NOMO-1 treated with dmso at 0.1 percent for 144 hours (cell line): ENCODE measurements around the gene LAMC1.
"Not testable (repeated sequence)": the region's sequence is repeated elsewhere in the genome, so short reads cannot be mapped to it uniquely, and the experiment has no call there.

Experiments used
- DNase-seq: peaks from one replicate; lab custom pipeline; 2025; ENCODE audit not compliant: unreplicated experiment; lab: John Stamatoyannopoulos, UW

Gene LAMC1

DNA sequence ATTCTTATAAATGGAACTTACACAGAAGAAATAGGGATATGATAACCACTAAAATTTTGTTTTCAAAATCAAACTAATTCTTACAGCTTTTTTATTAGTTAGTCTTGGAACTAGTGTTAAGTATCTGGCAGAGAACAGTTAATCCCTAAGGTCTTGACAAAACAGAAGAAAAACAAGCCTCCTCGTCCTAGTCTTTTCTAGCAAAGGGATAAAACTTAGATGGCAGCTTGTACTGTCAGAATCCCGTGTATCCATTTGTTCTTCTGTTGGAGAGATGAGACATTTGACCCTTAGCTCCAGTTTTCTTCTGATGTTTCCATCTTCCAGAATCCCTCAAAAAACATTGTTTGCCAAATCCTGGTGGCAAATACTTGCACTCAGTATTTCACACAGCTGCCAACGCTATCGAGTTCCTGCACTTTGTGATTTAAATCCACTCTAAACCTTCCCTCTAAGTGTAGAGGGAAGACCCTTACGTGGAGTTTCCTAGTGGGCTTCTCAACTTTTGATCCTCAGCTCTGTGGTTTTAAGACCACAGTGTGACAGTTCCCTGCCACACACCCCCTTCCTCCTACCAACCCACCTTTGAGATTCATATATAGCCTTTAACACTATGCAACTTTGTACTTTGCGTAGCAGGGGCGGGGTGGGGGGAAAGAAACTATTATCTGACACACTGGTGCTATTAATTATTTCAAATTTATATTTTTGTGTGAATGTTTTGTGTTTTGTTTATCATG lies 120.5 kb downstream of the LAMC1 start:
- DNase-seq = no peak

DNA sequence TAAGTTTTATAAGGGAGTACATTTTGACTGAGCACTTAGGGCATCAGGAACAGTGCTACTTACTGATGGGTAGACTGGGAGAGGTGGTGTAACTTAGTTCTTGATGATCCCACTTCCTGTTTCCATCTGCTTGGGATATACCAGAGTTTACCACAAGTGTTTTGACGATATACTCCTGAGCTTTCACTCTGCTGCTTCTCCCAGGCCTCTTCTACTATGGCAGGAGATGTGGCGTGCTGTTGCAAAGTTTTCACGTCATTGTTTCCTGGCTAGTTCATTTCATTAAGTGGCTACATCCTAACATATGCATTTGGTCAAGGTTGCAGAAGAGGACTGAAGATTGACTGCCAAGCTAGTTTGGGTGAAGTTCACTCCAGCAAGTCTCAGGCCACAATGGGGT lies 121.5 kb downstream of the LAMC1 start:
- DNase-seq = no peak

DNA sequence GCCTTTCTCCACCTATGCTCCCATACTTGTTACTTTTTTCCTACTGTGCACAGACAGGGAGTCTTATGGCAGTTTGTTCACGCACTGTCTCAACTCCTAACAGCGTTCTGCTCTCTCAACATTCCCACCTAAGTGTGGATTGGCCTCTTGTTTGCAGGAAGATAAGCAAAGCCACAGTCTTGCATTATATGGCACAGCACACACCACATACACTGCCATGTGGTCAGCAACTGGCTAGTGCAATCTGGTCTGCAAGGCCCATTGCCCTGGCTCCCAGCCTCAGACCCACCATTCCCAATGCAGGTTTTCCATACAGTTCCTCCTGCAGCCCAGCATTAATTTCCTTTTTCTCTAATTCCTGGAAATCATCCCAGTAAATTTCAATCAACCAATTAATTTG lies 124.5 kb downstream of the LAMC1 start:
- DNase-seq = no peak

DNA sequence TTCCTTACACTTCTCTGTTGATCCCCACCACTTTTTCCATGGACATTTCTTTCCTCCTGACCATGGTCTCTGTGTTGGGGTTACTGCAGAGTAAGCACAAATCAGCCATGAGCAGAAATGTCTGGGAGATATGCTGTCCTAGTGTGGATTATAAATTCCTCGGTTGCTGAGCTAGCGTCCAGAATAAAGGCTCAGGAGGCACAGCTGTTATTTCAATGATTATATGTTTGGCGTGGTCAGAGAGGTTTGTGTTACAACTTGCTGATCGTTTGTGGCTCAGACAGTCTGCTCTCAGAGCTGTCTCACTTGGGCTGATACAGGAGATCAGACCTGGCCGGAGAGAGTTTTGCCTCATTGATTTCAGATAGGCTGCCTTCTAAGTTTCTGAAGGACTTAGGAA lies 125.4 kb downstream of the LAMC1 start:
- DNase-seq = no peak

DNA sequence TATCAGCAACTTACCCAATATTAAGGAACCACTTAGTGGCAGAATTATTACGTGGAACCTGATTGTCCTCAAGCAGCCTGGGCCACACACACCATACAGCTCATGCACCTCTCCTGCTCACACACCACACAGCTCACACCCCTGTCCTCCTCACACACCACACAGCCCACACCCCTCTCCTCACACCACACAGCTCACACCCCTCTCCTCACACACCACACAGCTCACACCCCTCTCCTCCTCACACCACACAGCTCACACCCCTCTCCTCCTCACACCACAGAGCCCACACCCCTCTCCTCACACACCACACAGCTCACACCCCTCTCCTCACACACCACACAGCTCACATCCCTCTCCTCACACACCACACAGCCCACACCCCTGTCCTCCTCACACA lies 126.1 kb downstream of the LAMC1 start:
- no peak for DNase-seq

DNA sequence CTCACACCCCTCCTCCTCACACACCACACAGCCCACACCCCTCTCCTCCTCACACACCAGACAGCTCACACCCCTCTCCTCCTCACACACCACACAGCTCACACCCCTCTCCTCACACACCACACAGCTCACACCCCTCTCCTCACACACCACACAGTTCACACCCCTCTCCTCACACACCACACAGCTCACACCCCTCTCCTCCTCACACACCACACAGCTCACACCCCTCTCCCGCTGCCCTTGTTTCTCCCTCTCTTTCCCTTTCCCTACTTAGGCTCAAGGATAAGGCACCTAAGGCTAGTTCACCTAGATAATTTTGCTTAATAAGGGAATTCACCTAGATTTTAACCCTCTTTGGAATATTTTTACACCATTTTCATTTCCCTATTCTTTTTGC lies 126.8 kb downstream of the LAMC1 start:
- DNase-seq = not testable (repeated sequence)

DNA sequence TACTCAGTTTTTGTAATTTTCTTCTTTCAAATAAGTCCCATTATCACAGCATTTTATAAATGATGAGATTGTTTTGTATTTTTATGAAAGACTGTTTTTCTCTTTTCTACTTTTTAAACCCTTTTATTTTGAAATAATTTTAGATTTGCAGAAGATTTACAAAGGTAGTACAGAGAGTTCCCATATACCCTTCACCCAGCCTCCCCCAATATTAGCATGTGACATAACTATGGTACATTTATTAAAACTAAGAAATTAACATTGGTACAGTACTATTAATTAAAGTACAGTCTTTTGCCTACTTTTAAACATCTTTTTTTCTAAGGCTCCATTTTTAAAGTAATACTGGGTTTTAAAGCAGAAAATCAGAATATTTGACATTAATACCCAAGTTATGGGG lies 127.2 kb downstream of the LAMC1 start:
- DNase-seq = no peak

DNA sequence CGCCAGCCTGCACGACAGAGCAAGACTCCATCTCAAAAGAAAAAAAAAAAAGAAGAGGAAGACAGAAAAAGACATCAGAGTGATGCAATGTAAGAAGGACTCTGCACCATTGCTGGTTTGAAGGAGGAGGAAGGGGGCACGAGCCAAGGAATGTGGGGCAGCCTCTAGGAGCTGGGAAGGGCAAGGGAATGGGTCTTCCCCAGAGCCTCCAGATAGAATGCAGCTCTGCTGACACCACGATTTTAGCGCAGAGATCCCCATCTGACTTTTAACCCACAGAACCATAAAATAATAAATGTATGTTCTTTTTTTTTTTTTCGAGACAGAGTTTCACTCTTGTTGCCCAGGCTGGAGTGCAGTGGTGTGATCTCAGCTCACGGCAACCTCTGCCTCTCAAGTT lies 129.0 kb downstream of the LAMC1 start:
- DNase-seq = no peak

DNA sequence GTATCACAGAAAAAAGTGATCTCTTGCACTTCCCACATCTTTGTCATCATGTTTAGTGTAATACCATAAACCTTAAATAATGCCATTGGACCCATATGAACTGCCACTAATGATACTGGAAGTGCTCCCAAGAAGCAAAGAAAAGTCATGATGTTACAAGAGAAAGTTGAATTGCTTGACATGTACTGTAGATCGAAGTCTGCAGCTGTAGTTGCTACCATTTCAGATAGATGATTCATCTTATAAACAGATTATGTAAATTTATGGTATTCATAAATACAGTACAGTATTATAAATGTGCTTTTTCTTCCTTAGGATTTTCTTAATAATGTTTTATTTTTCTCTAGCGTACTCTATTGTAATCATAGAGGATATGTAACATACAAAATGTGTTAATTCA lies 132.7 kb downstream of the LAMC1 start:
- no peak for DNase-seq

DNA sequence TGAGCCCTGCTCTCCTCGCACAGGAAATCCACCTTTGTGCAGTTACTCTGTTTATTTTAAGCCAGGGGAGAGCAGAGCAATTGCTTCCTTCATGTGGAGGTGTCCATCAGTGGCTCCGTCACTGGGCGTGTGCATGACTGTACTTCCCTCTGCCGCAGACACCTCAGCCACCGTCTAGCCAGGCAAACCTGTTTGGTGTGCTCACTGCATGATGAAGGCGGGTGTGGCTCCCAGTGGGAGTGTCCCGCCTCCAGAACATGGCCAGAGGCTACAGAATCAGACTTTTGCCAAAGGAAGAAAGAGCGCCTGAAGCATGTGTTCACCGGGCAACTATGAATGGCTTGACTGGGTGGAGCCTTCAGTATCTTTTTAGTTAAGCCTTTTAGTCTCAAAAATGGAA lies 136.7 kb downstream of the LAMC1 start:
- no peak for DNase-seq

DNA sequence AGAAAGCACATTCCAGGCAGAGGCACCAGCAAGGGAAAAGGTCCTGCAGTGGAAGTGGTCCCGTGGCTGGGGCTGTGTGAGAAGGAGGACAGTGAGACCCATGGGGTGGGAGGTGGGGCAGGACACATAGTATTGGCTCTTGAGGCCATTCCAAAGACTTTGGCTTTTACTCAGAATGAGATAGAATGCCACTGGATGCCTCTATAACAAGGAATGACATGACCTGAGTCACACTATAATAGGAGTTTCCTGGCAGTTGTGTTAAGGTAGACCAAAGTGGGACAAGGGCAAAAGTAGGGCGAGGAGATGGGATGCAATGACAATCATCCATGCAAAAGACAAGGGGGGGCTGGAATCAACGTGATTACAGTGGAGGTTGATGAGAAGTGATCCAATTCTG lies 138.2 kb downstream of the LAMC1 start:
- no peak for DNase-seq

DNA sequence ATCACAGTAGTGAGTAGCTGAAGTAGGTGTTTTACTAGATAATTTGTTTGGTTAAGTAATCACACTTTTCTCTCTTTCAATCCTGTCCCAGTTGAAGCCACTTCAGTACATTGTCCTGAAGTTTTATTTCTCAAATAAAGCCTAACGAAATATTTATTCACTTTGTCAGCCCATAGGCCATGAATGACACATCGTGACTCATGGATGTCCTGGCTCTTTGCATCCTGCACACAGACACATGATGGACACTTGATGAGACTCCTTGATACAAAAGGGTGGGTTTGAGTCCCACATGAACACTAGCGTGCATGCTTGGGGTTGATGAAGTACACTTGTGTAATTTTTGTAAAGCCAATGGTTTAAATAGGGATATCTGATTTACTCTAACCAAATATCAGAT lies 140.1 kb downstream of the LAMC1 start:
- no peak for DNase-seq

DNA sequence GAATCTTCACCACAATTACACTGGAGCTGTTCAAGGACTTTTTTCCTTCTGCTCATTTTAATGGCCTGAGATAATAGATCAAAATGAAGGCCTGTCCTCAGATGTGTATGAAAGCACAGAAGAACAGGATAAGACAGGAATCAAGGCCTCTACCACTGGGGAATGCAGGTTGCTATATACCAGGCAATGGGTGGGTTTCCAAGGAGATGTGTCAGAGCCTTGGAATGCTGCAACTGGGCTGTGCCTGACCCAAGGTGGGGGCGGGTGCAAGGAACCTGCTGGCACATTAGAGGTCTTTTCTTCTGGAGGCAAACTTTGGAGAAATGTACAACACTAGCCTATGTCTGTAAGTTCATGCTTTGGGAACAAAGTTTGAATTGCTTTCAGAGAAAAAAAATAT lies 141.1 kb downstream of the LAMC1 start:
- DNase-seq = no peak

DNA sequence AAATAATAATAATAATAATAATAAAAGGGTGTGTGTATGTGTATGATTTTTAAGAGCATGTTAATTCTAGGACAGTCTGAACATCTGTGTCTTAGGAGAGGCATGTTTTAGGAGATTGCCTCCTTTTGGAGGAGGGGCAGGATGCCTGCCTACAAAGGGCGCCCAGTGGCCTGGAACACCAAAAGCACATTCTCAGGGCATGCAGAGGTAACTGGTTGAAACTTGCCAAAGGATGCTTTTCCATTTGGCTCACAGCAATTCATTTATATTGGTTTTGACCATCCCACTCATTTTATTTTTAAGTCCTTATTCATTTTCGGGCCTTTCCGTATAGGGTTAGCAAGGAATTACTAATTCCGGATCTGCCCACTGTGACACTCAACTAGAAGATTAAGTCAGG lies 141.7 kb downstream of the LAMC1 start:
- no peak for DNase-seq

DNA sequence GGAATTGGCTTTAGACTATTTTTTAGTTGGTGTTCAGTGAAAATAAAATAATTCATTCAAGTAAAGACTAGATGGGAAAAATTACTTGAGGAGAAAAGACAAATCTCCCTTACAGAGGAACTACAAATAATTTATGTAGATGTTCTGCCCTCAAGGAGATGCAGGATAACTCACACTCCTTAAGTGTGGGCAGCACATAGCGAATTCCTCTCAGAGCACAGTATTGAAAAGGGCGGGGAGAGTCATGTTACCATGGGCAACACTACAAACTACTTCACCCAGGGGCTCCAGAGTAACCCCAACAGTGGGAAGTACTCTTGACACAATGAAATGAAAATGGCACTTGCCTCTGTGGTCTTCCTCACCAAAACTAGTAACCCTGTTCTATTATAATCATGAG lies 142.2 kb downstream of the LAMC1 start:
- DNase-seq = no peak

DNA sequence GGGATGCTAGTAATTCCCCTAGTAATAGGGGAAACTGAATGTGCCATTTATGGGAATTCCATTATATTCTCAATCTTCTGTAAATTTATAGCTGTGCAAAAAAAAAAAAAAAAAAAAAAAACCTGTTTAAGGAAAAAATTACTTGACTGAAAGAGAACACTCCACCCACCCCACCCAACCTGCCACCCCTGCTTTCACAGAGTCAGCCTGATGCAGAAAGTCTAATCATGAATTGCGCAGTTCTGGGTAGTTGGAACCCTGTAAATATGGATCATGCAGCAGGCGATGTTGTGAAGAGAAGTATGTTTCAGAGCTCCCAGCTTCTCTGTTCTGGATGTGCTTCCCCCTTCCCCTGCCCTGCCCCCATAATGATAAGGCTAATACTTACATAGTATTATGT lies 143.2 kb downstream of the LAMC1 start:
- no peak for DNase-seq

DNA sequence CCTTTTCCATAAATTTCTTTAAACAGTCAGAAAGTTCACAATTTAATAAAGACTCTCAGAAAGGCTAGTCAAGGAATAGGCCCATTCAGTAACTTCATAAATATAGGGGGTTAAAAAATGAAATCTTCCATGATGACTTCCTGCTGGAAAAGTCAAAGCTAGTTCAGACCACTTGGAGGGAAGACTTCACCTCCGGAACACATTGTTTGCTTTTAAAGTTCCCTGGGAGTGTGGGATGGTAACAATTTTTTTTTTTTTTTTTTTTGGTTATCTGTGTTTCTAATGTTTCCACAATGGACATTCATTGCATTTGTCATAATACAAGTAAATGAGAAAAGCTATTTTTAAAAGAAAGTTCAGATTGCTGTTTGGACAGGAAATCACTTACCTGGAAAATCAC lies 144.5 kb downstream of the LAMC1 start:
- no peak for DNase-seq

DNA sequence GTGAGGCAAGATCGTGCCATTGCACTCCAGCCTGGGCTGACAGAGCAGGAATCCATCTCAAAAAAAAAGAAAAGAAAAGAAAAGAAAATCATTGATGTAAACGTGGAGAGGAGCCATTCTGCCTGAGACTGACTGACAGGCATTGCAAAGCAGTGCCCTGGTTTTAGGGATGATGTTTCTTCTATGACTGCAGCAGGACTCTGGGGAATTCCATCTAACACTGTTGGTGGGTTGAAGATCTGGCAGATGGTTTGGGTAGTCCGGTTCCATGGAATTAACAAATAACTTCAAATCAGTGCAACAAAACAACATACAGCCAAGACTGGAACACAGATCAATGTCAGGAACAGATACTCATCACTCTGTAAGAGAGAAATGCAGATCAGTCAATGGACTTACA lies 145.1 kb downstream of the LAMC1 start:
- no peak for DNase-seq

DNA sequence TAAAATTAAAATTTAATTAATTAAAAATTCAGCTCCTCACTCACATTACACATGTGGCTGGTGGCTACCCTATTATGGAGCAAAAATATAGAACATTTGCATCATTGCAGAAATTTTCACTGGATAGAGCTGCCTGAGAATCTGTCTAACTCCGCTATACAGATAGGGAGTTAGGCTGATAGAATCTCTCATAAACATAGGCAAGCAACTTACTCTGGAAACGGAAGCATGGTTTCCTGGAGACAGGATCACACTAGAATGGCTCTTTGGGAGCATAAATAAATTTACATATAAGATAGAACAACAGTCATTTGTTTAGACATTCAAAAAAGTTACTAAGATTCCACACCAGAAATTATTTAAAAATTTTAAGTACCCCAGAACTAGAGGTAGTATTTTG lies 150.6 kb downstream of the LAMC1 start:
- DNase-seq = no peak

DNA sequence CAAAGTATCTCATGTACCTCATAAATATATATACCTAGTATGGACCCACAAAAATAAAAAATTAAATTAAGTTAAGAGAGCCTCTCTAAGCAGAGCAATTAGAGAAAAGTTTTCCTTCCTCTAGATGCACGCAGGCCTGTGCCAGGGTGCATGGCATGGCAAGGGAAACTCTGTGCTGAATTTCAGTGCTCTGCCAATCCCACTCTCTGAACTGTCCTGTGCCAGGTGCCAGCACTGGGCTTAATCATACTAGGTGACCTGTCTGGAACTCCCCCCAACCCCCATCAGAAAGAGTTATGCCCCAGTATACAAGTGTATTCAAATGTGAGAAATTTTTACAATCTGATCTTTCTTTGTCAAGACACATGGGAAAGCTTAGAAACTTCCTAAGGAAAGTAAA lies 152.4 kb downstream of the LAMC1 start:
- DNase-seq = no peak

DNA sequence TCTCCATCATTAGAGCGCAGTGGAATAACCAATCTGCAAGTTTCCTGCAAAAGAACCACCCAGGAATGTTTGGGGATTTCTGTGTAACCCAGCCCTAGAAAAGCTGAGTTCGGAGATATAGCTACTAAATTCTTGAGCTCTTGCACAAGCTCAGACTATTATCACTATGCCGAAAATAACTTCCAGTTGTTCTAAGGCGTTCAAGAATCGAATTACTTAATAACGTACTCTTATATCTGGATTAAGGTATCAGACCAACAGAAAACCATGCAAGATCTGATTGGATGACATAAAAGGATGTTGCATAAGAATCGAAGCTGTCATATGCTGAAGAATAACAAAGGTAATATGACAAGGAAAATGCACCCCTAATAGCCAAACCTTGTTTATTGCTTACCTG lies 155.3 kb downstream of the LAMC1 start:
- no peak for DNase-seq

DNA sequence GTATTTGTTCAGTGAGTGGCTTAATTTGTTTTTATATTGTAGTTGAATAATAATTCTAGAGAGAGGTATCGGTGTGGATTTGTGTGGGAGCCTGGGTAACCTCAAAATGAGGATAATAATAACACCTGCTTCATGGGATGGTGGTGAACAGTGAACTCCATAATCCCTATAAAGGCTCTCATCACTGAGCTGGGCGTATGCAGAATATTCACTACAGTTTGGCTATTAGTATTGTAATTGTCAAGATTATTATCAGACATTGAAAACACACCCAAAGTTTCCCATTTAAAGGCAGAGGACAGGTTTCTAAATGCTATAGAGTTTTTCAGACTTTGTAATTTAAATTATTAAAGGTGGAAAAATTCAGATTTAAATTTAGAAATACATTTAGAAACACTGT lies 155.8 kb downstream of the LAMC1 start:
- no peak for DNase-seq

DNA sequence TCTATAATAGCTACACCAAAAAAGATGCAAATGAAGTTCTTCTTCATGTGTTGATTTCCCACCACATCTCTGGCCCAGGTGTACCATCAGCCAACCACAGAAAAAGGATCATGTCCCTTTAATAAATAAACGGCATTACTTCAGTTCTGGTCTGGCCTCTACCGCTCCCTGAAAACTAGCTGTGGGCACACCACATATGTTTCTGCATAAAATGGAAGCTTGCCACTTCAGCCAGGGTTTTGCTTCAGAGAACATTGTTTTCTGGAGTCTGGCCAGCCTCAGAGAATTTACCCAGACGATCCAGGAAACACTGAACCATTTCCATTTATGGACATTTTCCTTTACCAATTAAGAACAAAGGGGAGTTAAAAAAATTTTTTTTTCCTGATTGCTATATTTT lies 157.0 kb downstream of the LAMC1 start:
- no peak for DNase-seq

DNA sequence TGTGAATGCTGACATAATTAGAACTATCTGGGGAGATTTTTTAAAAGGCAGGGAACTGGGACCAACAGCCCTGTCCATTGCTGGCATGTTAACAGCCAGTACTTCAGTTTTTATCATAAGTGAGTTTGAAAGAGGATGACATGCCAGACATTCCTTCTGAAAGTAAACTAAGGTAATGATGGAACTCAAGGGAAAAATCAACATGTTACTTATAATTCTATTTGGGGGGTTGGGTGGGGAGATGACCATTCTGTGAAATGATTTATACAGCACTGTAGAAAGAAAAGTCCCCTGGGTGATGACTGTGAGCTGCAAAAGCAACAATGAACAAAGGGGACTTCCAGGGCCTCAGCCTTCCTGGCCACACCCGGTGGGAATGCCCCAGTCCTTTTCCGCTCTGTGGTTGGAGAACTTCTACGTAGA lies 157.4 kb downstream of the LAMC1 start:
- DNase-seq = no peak
